H9 (cell line): ENCODE measurements around the gene PTRHD1. TPM values are rescaled to one million over a fixed set of nuclear protein-coding genes. Genes with fewer than 3 reads are reported as not detected.

ENCODE experiments used
- DNase-seq: peaks from one replicate; pipeline ENCODE4 v3.0.0-alpha.2; 2017
- H2AFZ ChIP-seq: one replicate; pipeline ENCODE4 v1.6.1; 2013; ENCODE audit warnings: mild to moderate bottlenecking, low read length, control low read depth, moderate library complexity
- H2AK5ac ChIP-seq: 2 replicates; pipeline ENCODE4 v1.6.1; 2013; ENCODE audit warnings: low read length, control low read depth, mixed read lengths; ENCODE audit not compliant: insufficient read length
- H2BK120ac ChIP-seq: one replicate; pipeline ENCODE4 v1.6.1; 2013; ENCODE audit warnings: low read depth, mild to moderate bottlenecking, low read length, control low read depth, inconsistent platforms; ENCODE audit not compliant: poor library complexity, severe bottlenecking
- H2BK12ac ChIP-seq: 2 replicates; pipeline ENCODE4 v1.6.1; 2013; ENCODE audit warnings: low read length, control low read depth, mixed read lengths, low read depth; ENCODE audit not compliant: insufficient read length
- H2BK15ac ChIP-seq: 2 replicates; pipeline ENCODE4 v1.6.1; 2013; ENCODE audit warnings: low read depth, low read length, control low read depth
- H2BK20ac ChIP-seq: one replicate; pipeline ENCODE4 v1.6.1; 2013; ENCODE audit warnings: low read depth, mild to moderate bottlenecking, low read length, control low read depth, inconsistent platforms; ENCODE audit not compliant: poor library complexity, severe bottlenecking
- H2BK5ac ChIP-seq: 2 replicates; pipeline ENCODE4 v1.6.1; 2013; ENCODE audit warnings: low read length, control low read depth, mixed read lengths; ENCODE audit not compliant: insufficient read length
- H3K14ac ChIP-seq: 2 replicates; pipeline ENCODE4 v1.6.1; 2013; ENCODE audit warnings: low read length, control low read depth; ENCODE audit not compliant: insufficient read depth
- H3K18ac ChIP-seq: 2 replicates; pipeline ENCODE4 v1.6.1; 2013; ENCODE audit warnings: low read depth, mild to moderate bottlenecking, mixed read lengths, low read length, control low read depth; ENCODE audit not compliant: insufficient read length
- H3K23ac ChIP-seq: 2 replicates; pipeline ENCODE4 v1.6.1; 2013; ENCODE audit warnings: low read length, control low read depth, mixed read lengths, low read depth; ENCODE audit not compliant: insufficient read length
- H3K23me2 ChIP-seq: 2 replicates; pipeline ENCODE4 v1.6.1; 2013; ENCODE audit warnings: low read depth, mild to moderate bottlenecking, mixed read lengths, low read length, control low read depth; ENCODE audit not compliant: insufficient read length, poor library complexity, severe bottlenecking
- H3K27ac ChIP-seq: 2 replicates; pipeline ENCODE4 v1.5.1; 2013; ENCODE audit warnings: low read length, control low read depth, mixed read lengths, low read depth; ENCODE audit not compliant: insufficient read length
- H3K27me3 ChIP-seq: 2 replicates; pipeline ENCODE4 v1.6.1; 2013; ENCODE audit warnings: low read length, control low read depth, inconsistent platforms; ENCODE audit not compliant: insufficient read depth
- H3K4ac ChIP-seq: 2 replicates; pipeline ENCODE4 v1.6.1; 2013; ENCODE audit warnings: low read depth, mild to moderate bottlenecking, control low read depth, inconsistent platforms, low read length, moderate library complexity
- H3K4me1 ChIP-seq: 2 replicates; pipeline ENCODE4 v1.6.1; 2013; ENCODE audit warnings: low read length, control low read depth, inconsistent platforms; ENCODE audit not compliant: insufficient read depth
- H3K4me2 ChIP-seq: 2 replicates; pipeline ENCODE4 v1.6.1; 2013; ENCODE audit warnings: low read length, control low read depth, mixed read lengths; ENCODE audit not compliant: insufficient read length, insufficient read depth
- H3K56ac ChIP-seq: 2 replicates; pipeline ENCODE4 v1.6.1; 2013; ENCODE audit warnings: low read depth, mild to moderate bottlenecking, mixed read lengths, low read length, control low read depth; ENCODE audit not compliant: insufficient read length
- H3K79me1 ChIP-seq: 2 replicates; pipeline ENCODE4 v1.6.1; 2013; ENCODE audit warnings: low read depth, mild to moderate bottlenecking, moderate library complexity, low read length, control low read depth, inconsistent platforms; ENCODE audit not compliant: insufficient read depth, poor library complexity, severe bottlenecking
- H3K79me2 ChIP-seq: 2 replicates; pipeline ENCODE4 v1.6.1; 2013; ENCODE audit warnings: low read length, control low read depth, inconsistent platforms; ENCODE audit not compliant: insufficient read depth
- H3K9ac ChIP-seq: 2 replicates; pipeline ENCODE4 v1.6.1; 2013; ENCODE audit warnings: low read length, control low read depth, mixed read lengths; ENCODE audit not compliant: insufficient read length; ENCODE audit errors: extremely low read depth
- H3K9me3 ChIP-seq: one replicate; pipeline ENCODE4 v1.6.1; 2013; ENCODE audit warnings: low read depth, low read length, inconsistent platforms; ENCODE audit not compliant: control insufficient read depth
- H3T11ph ChIP-seq: one replicate; pipeline ENCODE4 v1.6.1; 2013; ENCODE audit warnings: mild to moderate bottlenecking, low read length, control low read depth, inconsistent platforms
- H4K20me1 ChIP-seq: one replicate; pipeline ENCODE4 v1.6.1; 2013; ENCODE audit not compliant: control insufficient read depth, insufficient read length, insufficient read depth
- H4K5ac ChIP-seq: 2 replicates; pipeline ENCODE4 v1.6.1; 2013; ENCODE audit warnings: low read depth, mild to moderate bottlenecking, mixed read lengths, low read length, control low read depth; ENCODE audit not compliant: insufficient read length
- H4K8ac ChIP-seq: replicated peaks from 2 replicates; pipeline ENCODE4 v1.6.1; 2013; ENCODE audit warnings: low read length, control low read depth, mixed read lengths, low read depth; ENCODE audit not compliant: insufficient read length
- H4K91ac ChIP-seq: 2 replicates; pipeline ENCODE4 v1.6.1; 2013; ENCODE audit warnings: low read depth, mild to moderate bottlenecking, moderate library complexity, mixed read lengths, low read length, control low read depth; ENCODE audit not compliant: insufficient read length
- H3K27ac Mint-ChIP-seq, 3 experiments: 2 replicates in 2 of 3; 3 replicates in 1 of 3; pipeline ENCODE4 v1.8.0; 2020 to 2021; ENCODE audit warnings: mixed read lengths in 3 of 3, mild to moderate bottlenecking in 1 of 3, moderate library complexity in 1 of 3
- H3K27me3 Mint-ChIP-seq: 2 replicates; pipeline ENCODE4 v1.8.0; 2021; ENCODE audit warnings: low read depth, mild to moderate bottlenecking, moderate library complexity, mixed read lengths
- H3K36me3 Mint-ChIP-seq, 3 experiments: 2 replicates in 2 of 3; 3 replicates in 1 of 3; pipeline ENCODE4 v1.8.0; 2020 to 2021; ENCODE audit warnings: low read depth in 3 of 3, mixed read lengths in 3 of 3; ENCODE audit not compliant: insufficient read depth in 1 of 3
- H3K4me1 Mint-ChIP-seq, 2 experiments: 2 replicates each; pipeline ENCODE4 v1.8.0; 2020; ENCODE audit warnings: mixed read lengths in 2 of 2
- H3K4me3 Mint-ChIP-seq, 2 experiments: 2 replicates in 1 of 2; 3 replicates in 1 of 2; pipeline ENCODE4 v1.8.0; 2020 to 2021; ENCODE audit warnings: mild to moderate bottlenecking in 2 of 2, mixed read lengths in 2 of 2, moderate library complexity in 1 of 2
- H3K9me3 Mint-ChIP-seq, 2 experiments: 2 replicates in 1 of 2; 3 replicates in 1 of 2; pipeline ENCODE4 v1.8.0; 2020; ENCODE audit warnings: mild to moderate bottlenecking in 2 of 2, mixed read lengths in 2 of 2, moderate library complexity in 1 of 2
- CTCF ChIP-seq: fragments of 200-600 bp; sonication (generic); conservative IDR thresholded peaks from 3 replicates; pipeline ENCODE4 v1.8.0; 2021; ENCODE audit warnings: antibody characterized with exemption, mild to moderate bottlenecking
- WGBS: extraction: QIAGEN DNeasy Blood & Tissue Kit; methylation state at CpG from one replicate; pipeline ENCODE4 v1.1.7; 2013; ENCODE audit warnings: missing lambda C conversion rate, low lambda C conversion rate, mixed read lengths; ENCODE audit not compliant: insufficient read length; ENCODE audit errors: extremely low coverage; 5-methylcytosine and 5-hydroxymethylcytosine counted together
- total RNA-seq: library from RNA; stranded (reverse); gene quantifications from 2 replicates; pipeline ENCODE4 v1.2.1, GENCODE V29; 2021

PTRHD1 gene
- total RNA-seq, 1 experiment from 2014 or later = 43.7 TPM

GRCh38 chr2:24783641-24784040 lies 9.6 kb downstream of the PTRHD1 start:
- DNase-seq = no peak
- Histone ChIP-seq H2BK15ac (no peak overlapping the region), H3K4ac (no peak overlapping the region), H3K79me2 (no peaks in the 10 kb centered on the region), H3K56ac (no peak overlapping the region), H4K5ac (no peak overlapping the region), H3K79me1 (no peaks in the 10 kb centered on the region), H2BK5ac (no peak overlapping the region), H3K4me2 (no peak overlapping the region), H2BK120ac (no peak overlapping the region), H2BK20ac (no peak overlapping the region), H3K23ac (no peak overlapping the region), H3K27me3 (no peaks in the 10 kb centered on the region), H4K8ac (no peak overlapping the region), H3K9ac (no peak overlapping the region), H3K4me1 (peaks cover 2% of the 10 kb centered on the region; the same call in 1 of the 2 replicates), H2AFZ (no peak overlapping the region), H3K27ac (no peak overlapping the region), H4K91ac (no peak overlapping the region), H3T11ph (no peak overlapping the region), H3K23me2 (no peaks in the 10 kb centered on the region), H2BK12ac (no peak overlapping the region), H3K18ac (no peak overlapping the region), H4K20me1 (no peaks in the 10 kb centered on the region), H3K9me3 (no peaks in the 10 kb centered on the region), H3K14ac (no peak overlapping the region), H2AK5ac (no peak overlapping the region)
- no peak for TF ChIP-seq CTCF
- no peaks in the 10 kb centered on the region; the same call in 1 of the 2 replicates for H3K27me3 Mint-ChIP-seq
- H3K27ac Mint-ChIP-seq = no peak overlapping the region
- peaks cover 0 to 3% (median under 1%) of the 10 kb centered on the region in 3 experiments; a peak in 2 of 7 replicates for H3K36me3 Mint-ChIP-seq
- H3K4me3 Mint-ChIP-seq = no peak overlapping the region
- H3K4me1 Mint-ChIP-seq = no peaks in the 10 kb centered on the region; a peak in 4 of 4 replicates
- no CpG with 5 or more reads among the region's 3 CpGs for WGBS
- H3K9me3 Mint-ChIP-seq = no peaks in the 10 kb centered on the region
